OCI-M2 (cell line): ENCODE results near the gene ZNF2.
A peak's percentile ranks its signal among the peaks of the same experiment; 100 is the strongest.

ENCODE experiments used
- DNase-seq: peaks from one replicate; lab custom pipeline; 2025; ENCODE audit not compliant: unreplicated experiment; lab: John Stamatoyannopoulos, UW

The ZNF2 gene

DNA sequence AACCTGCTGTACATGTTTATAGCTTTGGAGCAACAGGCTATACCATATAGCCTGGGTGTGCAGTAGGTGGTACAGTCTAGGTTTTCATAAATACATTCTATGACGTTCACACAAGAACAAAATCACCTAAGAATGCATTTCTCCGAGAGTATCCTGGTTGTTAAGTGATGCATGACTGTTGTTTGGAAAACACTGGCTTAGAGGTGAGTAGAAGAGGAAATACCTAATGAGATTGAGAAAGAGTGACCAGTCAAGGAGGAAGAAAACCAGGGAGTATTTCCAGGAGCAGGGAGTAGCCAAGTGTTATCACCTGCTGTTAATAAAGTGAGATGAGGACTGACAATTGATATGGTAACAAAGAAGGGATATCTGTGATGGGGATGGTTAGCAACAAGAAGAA is 38.8 kb downstream of the ZNF2 start:
- DNase-seq: no peak

DNA sequence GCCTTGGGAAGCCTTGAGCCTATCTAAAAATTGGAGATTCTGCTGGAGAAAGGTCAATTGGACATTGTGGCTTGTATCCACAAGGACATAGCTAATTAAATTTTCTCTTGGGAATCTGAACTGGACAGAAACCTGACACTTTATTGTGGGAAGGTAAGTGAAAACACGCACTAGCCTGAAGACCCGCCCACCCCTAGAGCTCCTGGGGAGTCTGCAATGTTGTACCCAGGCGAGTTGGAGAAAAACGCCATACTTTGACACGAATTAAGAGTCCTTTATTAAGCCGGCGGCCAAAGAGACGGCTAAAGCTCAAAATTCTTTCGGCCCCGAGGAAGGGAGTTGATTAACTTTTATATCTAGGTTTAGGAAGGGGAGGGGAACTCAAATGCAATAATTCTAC is 40.5 kb downstream of the ZNF2 start:
- no peak for DNase-seq

DNA sequence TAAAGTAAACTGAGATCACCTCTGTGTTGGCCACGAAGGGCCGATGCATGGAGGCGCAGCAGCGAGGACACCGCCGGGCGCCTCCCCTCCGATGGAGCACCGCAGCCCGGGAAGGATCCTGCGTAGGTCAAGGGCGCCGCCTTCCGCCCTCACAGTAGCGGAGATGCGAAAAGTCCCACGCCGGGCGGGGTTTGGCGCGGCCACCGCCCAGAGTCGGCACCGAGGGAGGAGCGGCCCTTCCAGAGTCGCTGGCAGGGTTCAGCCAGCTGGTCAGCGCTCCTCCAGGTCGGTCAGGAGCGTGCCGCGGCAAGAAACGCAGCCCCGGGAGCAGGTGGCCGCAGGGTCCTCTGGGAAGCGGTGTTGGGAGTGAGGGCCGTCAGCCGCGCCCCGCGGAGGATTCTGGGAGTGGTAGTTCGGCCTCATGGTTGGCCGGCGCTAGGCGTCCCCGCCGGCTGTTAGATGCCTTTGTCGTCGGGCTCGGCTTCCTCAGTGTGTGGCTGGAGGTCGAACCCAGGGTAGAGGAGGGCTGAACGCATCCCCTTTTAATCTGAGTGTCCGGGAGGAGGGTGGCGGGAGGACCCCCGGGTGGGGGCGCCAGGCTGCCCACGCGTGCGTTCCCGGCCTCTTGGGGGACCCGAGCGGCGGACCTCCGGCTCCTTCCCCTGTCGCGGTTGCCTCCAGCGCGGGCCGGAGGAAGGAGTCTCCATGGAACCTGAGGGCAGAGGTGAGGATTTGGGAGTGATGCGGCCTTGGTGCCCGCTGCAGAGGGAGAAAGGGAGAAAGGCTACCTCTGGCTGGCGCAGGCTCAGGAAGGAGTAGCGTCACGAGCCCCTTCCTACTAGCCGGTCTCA is 41.7 kb downstream of the ZNF2 start, which contains the start of gene ZNF892:
ZNF892 (plus strand) TSS at position 411 of the 851 bp plus-strand sequence; CDS start at position 706, 295 bp downstream.
- DNase-seq: peak; percentile 66

DNA sequence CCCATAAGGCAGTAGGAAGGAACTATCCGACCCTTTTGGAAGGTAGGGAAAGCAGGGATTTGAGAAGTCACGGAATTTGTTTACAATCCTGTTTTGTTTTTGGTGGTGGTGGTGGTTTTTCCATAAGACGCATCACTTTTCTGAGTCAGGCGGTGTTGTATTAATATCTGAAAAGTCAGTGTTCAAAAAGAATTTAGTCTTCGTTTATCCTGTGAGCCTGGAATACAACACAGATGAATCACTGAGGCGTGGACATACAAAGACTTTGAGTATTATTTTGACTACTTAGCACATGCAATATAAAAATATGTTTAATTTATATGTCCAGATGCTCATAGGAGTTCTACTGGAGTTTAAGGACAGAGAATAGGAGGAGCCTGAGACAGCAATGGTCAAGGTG is 42.5 kb downstream of the ZNF2 start:
- no peak for DNase-seq

DNA sequence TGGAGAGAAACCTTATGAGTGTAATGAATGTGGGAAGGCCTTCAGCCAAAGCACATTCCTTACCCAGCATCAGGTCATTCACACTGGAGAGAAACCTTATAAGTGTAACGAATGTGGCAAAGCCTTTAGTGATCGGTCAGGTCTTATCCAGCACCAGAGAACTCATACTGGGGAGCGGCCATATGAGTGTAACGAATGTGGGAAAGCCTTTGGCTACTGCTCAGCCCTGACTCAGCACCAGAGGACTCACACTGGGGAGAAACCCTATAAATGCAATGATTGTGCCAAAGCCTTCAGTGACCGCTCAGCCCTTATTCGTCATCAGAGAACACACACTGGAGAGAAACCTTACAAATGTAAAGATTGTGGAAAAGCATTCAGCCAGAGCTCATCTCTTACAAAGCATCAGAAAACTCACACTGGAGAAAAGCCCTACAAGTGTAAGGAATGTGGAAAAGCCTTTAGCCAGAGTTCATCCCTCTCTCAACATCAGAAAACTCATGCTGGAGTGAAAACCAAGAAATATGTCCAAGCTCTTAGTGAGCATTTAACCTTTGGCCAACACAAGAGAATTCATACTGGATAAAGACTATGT is 49.5 kb downstream of the ZNF2 start:
- DNase-seq: no peak

DNA sequence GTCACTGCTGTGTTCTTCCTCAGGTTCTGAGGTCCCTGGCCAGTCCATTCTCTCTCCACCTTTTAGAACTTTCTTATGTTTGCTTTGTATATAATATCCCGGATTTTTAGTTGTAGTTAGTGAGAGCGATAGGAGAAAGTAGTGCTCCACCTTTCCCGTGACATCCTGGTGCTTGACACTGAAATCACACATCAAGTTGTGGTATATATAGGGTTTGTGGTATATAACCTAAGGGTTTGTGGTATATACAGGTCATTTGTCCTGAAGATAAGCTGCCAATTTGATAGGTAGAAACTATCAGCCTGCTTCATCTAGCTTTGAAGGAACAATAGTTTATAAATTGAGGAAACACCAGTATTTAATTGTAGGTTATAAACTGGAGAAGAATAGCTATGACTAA is 54.8 kb downstream of the ZNF2 start:
- no peak for DNase-seq

DNA sequence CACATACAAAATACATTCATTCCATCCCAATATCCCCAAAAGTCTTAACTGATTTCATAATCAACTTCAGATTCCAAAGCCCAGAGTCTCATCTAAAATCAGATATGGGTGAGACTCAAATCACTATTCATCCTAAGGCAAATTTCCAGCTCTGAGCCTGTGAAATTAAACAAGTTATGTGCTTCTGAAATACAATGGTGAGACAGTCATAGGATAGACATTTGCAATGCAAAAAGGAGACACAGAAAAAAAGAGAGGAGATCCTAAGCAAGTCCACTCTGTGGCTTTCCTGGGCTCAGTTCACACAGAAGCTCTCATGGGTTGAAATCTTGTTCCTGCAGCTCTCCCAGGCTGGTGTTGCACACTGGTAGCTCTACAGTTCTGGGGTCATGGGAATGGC is 60.0 kb downstream of the ZNF2 start:
- DNase-seq: no peak

DNA sequence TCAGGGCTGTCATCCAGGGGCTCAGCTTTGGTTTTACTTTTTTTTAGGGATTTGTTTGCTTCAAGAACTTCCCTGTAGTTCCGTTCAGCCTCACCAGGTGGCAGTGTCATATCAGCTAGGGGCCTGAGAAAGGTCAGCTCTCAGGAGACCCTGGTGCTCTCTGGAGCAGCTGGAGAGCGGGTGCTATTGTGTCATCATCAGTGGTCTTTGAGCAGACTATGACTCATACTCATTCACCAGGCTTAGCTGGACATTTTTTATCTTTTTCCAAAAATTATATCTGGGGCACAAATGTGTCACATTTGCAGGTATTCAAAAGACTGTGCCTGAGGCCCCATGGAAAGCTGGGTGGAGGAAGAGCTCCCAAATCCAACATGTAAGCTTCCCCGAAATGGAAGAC is 66.1 kb downstream of the ZNF2 start:
- DNase-seq: no peak

DNA sequence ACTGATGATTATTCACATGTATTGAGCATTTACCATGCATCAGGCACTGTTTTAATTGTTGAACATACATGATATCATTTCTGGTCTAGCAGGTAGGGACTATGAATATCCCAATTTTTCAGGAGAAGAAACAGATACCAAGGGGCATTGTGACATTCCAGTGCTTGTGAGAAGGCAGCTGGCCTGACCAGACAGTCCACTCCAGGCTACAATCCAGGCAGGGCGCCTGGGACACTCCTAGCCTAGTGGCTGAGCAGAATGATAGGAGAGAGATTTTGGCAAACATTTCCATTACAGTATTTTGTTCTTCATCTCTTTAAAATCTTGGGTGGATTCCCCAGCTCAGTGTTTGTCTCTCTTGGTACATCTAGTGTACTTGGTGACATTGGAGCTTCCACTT is 66.6 kb downstream of the ZNF2 start:
- no peak for DNase-seq
